HEK293 (cell line): ENCODE measurements around the gene KMO.

Experiments used
- CTCF ChIA-PET: fragments of 350-600 bp; formaldehyde crosslinking; extraction: SDS; loops from one replicate; lab custom pipeline; 2021; ENCODE audit warnings: antibody characterized with exemption; lab: Yijun Ruan, JAX
- POLR2A ChIA-PET: fragments of 300-600 bp; formaldehyde crosslinking; extraction: SDS; loops from one replicate; lab custom pipeline; 2020; ENCODE audit warnings: antibody characterized with exemption, inconsistent platforms; lab: Yijun Ruan, JAX
- H3K27ac ChIP-seq: fragments of 200-500 bp; sonication (Bioruptor generic); 2 replicates; pipeline ENCODE4 v1.5.1; 2014; ENCODE audit warnings: low read depth, low read length, control low read depth, inconsistent platforms; ENCODE audit errors: extremely low read depth
- H3K36me3 ChIP-seq, 2 experiments: fragments of 200-500 bp in 1 of 2; sonication (Bioruptor generic) in 1 of 2; 1 replicate in 1 of 2; 2 replicates in 1 of 2; pipeline ENCODE4 v1.5.1; 2014 to 2017; ENCODE audit warnings: inconsistent platforms in 2 of 2, low read length in 2 of 2; ENCODE audit not compliant: control insufficient read depth in 2 of 2, insufficient read depth in 1 of 2
- H3K4me1 ChIP-seq: fragments of 200-500 bp; sonication (Bioruptor generic); 2 replicates; pipeline ENCODE4 v1.5.1; 2014; ENCODE audit warnings: mild to moderate bottlenecking, low read length, inconsistent platforms; ENCODE audit not compliant: control insufficient read depth, insufficient read depth
- H3K4me3 ChIP-seq: 2 replicates; pipeline ENCODE4 v1.5.1; 2011; ENCODE audit warnings: low read depth, mild to moderate bottlenecking, control low read depth, low read length, moderate library complexity
- H3K9me3 ChIP-seq: fragments of 200-500 bp; sonication (Bioruptor generic); 2 replicates; pipeline ENCODE4 v1.5.1; 2014; ENCODE audit warnings: low read depth, low read length, inconsistent platforms; ENCODE audit not compliant: control insufficient read depth, insufficient read depth
- EGR2 ChIP-seq: fragments of 450-650 bp; formaldehyde crosslinking; IDR thresholded peaks from 2 replicates; pipeline ENCODE4 v1.5.1; 2016; ENCODE audit warnings: low read depth, missing biosample characterization, missing genetic modification characterization
- FEZF1 ChIP-seq: fragments of 450-650 bp; formaldehyde crosslinking; IDR thresholded peaks from 2 replicates; pipeline ENCODE4 v1.5.1; 2016; ENCODE audit warnings: missing biosample characterization, missing genetic modification characterization
- HOXC10 ChIP-seq: sonication (generic); formaldehyde crosslinking; IDR thresholded peaks from 2 replicates; pipeline ENCODE4 v1.8.1; 2023; ENCODE audit warnings: mild to moderate bottlenecking, missing genetic modification reagents
- KLF9 ChIP-seq: fragments of 450-650 bp; formaldehyde crosslinking; IDR thresholded peaks from 2 replicates; pipeline ENCODE4 v1.5.1; 2016; ENCODE audit warnings: missing biosample characterization, missing genetic modification characterization, low read depth
- OVOL3 ChIP-seq: fragments of 450-650 bp; formaldehyde crosslinking; IDR thresholded peaks from 2 replicates; pipeline ENCODE4 v1.5.1; 2016; ENCODE audit warnings: missing biosample characterization, missing genetic modification characterization
- SCRT2 ChIP-seq: fragments of 450-650 bp; formaldehyde crosslinking; IDR thresholded peaks from 2 replicates; pipeline ENCODE4 v1.5.1; 2016; ENCODE audit warnings: missing biosample characterization, missing genetic modification characterization
- TCF7L2 ChIP-seq: IDR thresholded peaks from 2 replicates; pipeline ENCODE4 v1.6.1; 2011; ENCODE audit warnings: low read depth, mild to moderate bottlenecking, inconsistent platforms, low read length, moderate library complexity, borderline replicate concordance
- ZEB2 ChIP-seq: fragments of 450-650 bp; formaldehyde crosslinking; IDR thresholded peaks from 2 replicates; pipeline ENCODE4 v1.5.1; 2016; ENCODE audit warnings: missing biosample characterization, missing genetic modification characterization
- ZFHX2 ChIP-seq: fragments of 450-650 bp; formaldehyde crosslinking; conservative IDR thresholded peaks from 2 replicates; pipeline ENCODE4 v1.5.1; 2016; ENCODE audit warnings: missing biosample characterization, missing genetic modification characterization
- ZNF121 ChIP-seq: fragments of 450-650 bp; formaldehyde crosslinking; IDR thresholded peaks from 2 replicates; pipeline ENCODE4 v1.5.1; 2016; ENCODE audit warnings: missing biosample characterization, missing genetic modification characterization
- ZNF138 ChIP-seq: fragments of 450-650 bp; formaldehyde crosslinking; IDR thresholded peaks from 2 replicates; pipeline ENCODE4 v1.5.1; 2016; ENCODE audit warnings: missing biosample characterization, missing genetic modification characterization, borderline replicate concordance
- ZNF140 ChIP-seq: fragments of 450-650 bp; formaldehyde crosslinking; IDR thresholded peaks from 2 replicates; pipeline ENCODE4 v1.5.1; 2016; ENCODE audit warnings: missing biosample characterization, missing genetic modification characterization
- ZNF221 ChIP-seq: fragments of 450-650 bp; formaldehyde crosslinking; IDR thresholded peaks from 2 replicates; pipeline ENCODE4 v1.5.1; 2017; ENCODE audit warnings: missing biosample characterization, missing genetic modification characterization, borderline replicate concordance
- ZNF341 ChIP-seq: fragments of 450-650 bp; formaldehyde crosslinking; IDR thresholded peaks from 2 replicates; pipeline ENCODE4; 2016; ENCODE audit warnings: low read depth, missing biosample characterization, missing genetic modification characterization
- ZNF473 ChIP-seq: fragments of 450-650 bp; formaldehyde crosslinking; IDR thresholded peaks from 2 replicates; pipeline ENCODE4 v1.5.1; 2017; ENCODE audit warnings: missing biosample characterization, missing genetic modification characterization
- ZNF624 ChIP-seq: fragments of 450-650 bp; formaldehyde crosslinking; IDR thresholded peaks from 2 replicates; pipeline ENCODE4 v1.5.1; 2017; ENCODE audit warnings: missing biosample characterization, missing genetic modification characterization
- ZNF658 ChIP-seq: fragments of 450-650 bp; formaldehyde crosslinking; IDR thresholded peaks from 2 replicates; pipeline ENCODE4; 2016; ENCODE audit warnings: missing biosample characterization, missing genetic modification characterization
- ZNF791 ChIP-seq: fragments of 450-650 bp; formaldehyde crosslinking; IDR thresholded peaks from 2 replicates; pipeline ENCODE4 v1.5.1; 2016; ENCODE audit warnings: missing biosample characterization, missing genetic modification characterization
- ZSCAN30 ChIP-seq: fragments of 450-650 bp; IDR thresholded peaks from 2 replicates; pipeline ENCODE4 v1.5.1; 2018; ENCODE audit warnings: missing biosample characterization, mild to moderate bottlenecking, missing genetic modification characterization, moderate library complexity
- ZXDB ChIP-seq: fragments of 450-650 bp; formaldehyde crosslinking; IDR thresholded peaks from 2 replicates; pipeline ENCODE4 v1.5.1; 2016; ENCODE audit warnings: missing biosample characterization, missing genetic modification characterization
- TF ChIP-seq, protein P1 (sequence below): fragments of 450-650 bp; formaldehyde crosslinking; IDR thresholded peaks from 2 replicates; pipeline ENCODE4 v1.5.1; 2016; ENCODE audit warnings: missing biosample characterization, missing genetic modification characterization
- TF ChIP-seq, protein P2 (sequence below): fragments of 450-650 bp; formaldehyde crosslinking; IDR thresholded peaks from 2 replicates; pipeline ENCODE4 v1.5.1; 2017; ENCODE audit warnings: missing biosample characterization, missing genetic modification characterization
- TF ChIP-seq, protein P3 (sequence below): fragments of 450-650 bp; formaldehyde crosslinking; IDR thresholded peaks from 2 replicates; pipeline ENCODE4 v1.5.1; 2016; ENCODE audit warnings: missing biosample characterization, missing genetic modification characterization
- TF ChIP-seq, protein P4 (sequence below): fragments of 450-650 bp; formaldehyde crosslinking; IDR thresholded peaks from 2 replicates; pipeline ENCODE4 v1.5.1; 2016; ENCODE audit warnings: missing biosample characterization, missing genetic modification characterization
- TF ChIP-seq, protein P5 (sequence below): fragments of 450-650 bp; formaldehyde crosslinking; IDR thresholded peaks from 2 replicates; pipeline ENCODE4 v1.5.1; 2016; ENCODE audit warnings: missing biosample characterization, missing genetic modification characterization, low read depth
- TF ChIP-seq, protein P6 (sequence below): fragments of 450-650 bp; formaldehyde crosslinking; IDR thresholded peaks from 2 replicates; pipeline ENCODE4 v1.5.1; 2017; ENCODE audit warnings: missing biosample characterization, missing genetic modification characterization

The KMO gene

DNA sequence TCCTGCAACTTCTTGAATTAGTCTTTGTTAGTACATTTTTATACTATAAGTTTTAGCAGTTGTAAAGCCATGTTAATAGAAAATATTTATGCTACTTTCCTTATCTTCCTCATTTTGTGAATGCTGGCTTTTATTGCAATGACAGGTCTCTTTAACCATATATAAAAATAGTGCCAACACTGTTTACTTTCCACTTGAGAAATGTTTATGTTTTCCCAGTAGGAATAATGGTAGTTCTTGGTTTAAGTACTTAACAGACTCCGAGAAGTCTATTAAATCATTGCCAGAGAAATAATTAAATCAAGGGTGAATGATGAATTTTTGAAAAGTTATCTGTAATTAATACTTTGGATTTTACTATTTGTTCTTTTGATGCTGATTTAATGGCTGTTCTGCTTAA lies 98.3 kb downstream of the KMO start (continued):
- TF ChIP-seq FEZF1 (tag by site-specific recombination) (peak; percentile 54; the same call in 1 of the 2 replicates), ZNF624 (tag by site-specific recombination) (no peak), ZNF341 (tag by site-specific recombination) (no peak)

DNA sequence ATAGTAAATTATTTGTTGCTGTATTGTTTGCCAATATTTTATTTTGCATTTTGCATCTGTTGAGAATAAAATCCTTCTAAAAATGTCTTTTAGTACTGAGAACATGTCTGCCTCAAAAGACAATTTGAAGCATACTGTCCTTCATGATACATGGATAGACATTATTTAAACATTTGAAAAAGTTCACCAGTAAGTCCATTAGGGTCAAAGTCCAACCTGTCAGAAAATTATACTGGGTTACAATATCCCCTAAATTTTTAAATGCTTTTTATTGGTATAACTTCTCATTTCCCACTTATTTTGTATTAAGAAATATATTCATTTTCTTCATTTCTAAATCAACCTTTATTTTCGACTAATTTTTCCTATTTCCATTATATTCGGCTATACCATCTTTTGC lies 98.7 kb downstream of the KMO start:
- H3K27ac ChIP-seq, result no peak overlapping the region
- CTCF ChIA-PET, result no interaction called here

DNA sequence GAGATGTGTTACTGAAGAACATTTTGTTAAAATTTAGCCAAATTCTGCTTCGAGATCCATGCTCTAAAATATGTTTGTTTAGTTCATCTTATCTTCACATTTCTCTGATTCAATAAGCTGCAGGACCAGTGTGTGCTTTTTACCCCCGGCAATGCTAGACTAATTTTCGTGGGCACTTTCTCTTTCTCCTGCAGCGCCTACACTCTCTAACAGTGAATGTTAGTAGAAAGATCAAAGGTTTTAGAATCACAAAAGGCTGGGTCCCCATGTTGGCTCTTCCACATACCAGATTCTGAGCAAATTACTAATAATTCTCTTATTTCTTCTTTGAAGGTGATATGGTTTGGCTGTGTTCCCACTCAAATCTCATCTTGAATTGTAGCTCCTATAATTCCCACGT lies 99.5 kb downstream of the KMO start:
- H3K4me1 ChIP-seq, result peaks cover 15% of the 10 kb centered on the region
- H3K27ac ChIP-seq, result no peak overlapping the region
- CTCF ChIA-PET, result interaction anchor here (1.7 kb wide), 1 partner anchor 16 kb away, joined by 7 read pairs; no protein-coding TSS in a partner anchor
- no peaks in the 10 kb centered on the region for H3K9me3 ChIP-seq
- POLR2A ChIA-PET, result interaction anchor here (0.6 kb wide), 1 partner anchor 73 kb away, joined by 3 read pairs; no protein-coding TSS in a partner anchor
- H3K36me3 ChIP-seq, result peaks cover 0 to 19% of the 10 kb centered on the region in 2 experiments; a peak in 1 of 3 replicates
- no peak overlapping the region for H3K4me3 ChIP-seq
- TF ChIP-seq ZXDB (tag by site-specific recombination) (no peak), TCF7L2 (peak; percentile 58; the same call in 1 of the 2 replicates), ZNF221 (tag by site-specific recombination) (no peak), ZNF121 (no peak), ZNF473 (tag by site-specific recombination) (no peak), ZFHX2 (tag by site-specific recombination) (no peak; the same call in 1 of the 2 replicates), SCRT2 (tag by site-specific recombination) (no peak), ZSCAN30 (no peak), ZNF791 (tag by site-specific recombination) (no peak), KLF9 (no peak), ZNF138 (tag by site-specific recombination) (no peak), HOXC10 (CRISPR knock-in tag) (no peak), ZNF658 (tag by site-specific recombination) (no peak), EGR2 (tag by site-specific recombination) (peak; percentile 62)
- TF ChIP-seq, protein P1, sequence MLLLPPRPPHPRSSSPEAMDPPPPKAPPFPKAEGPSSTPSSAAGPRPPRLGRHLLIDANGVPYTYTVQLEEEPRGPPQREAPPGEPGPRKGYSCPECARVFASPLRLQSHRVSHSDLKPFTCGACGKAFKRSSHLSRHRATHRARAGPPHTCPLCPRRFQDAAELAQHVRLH (tag by site-specific recombination), result no peak
- TF ChIP-seq, protein P2, sequence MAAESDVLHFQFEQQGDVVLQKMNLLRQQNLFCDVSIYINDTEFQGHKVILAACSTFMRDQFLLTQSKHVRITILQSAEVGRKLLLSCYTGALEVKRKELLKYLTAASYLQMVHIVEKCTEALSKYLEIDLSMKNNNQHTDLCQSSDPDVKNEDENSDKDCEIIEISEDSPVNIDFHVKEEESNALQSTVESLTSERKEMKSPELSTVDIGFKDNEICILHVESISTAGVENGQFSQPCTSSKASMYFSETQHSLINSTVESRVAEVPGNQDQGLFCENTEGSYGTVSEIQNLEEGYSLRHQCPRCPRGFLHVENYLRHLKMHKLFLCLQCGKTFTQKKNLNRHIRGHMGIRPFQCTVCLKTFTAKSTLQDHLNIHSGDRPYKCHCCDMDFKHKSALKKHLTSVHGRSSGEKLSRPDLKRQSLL, result no peak
- TF ChIP-seq, protein P3, sequence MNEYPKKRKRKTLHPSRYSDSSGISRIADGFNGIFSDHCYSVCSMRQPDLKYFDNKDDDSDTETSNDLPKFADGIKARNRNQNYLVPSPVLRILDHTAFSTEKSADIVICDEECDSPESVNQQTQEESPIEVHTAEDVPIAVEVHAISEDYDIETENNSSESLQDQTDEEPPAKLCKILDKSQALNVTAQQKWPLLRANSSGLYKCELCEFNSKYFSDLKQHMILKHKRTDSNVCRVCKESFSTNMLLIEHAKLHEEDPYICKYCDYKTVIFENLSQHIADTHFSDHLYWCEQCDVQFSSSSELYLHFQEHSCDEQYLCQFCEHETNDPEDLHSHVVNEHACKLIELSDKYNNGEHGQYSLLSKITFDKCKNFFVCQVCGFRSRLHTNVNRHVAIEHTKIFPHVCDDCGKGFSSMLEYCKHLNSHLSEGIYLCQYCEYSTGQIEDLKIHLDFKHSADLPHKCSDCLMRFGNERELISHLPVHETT (tag by site-specific recombination), result no peak
- TF ChIP-seq, protein P4, sequence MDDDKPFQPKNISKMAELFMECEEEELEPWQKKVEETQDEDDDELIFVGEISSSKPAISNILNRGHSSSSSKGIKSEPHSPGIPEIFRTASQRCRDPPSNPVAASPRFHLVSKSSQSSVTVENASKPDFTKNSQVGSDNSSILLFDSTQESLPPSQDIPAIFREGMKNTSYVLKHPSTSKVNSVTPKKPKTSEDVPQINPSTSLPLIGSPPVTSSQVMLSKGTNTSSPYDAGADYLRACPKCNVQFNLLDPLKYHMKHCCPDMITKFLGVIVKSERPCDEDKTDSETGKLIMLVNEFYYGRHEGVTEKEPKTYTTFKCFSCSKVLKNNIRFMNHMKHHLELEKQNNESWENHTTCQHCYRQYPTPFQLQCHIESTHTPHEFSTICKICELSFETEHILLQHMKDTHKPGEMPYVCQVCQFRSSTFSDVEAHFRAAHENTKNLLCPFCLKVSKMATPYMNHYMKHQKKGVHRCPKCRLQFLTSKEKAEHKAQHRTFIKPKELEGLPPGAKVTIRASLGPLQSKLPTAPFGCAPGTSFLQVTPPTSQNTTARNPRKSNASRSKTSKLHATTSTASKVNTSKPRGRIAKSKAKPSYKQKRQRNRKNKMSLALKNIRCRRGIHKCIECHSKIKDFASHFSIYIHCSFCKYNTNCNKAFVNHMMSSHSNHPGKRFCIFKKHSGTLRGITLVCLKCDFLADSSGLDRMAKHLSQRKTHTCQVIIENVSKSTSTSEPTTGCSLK, result no peak
- TF ChIP-seq, protein P5, sequence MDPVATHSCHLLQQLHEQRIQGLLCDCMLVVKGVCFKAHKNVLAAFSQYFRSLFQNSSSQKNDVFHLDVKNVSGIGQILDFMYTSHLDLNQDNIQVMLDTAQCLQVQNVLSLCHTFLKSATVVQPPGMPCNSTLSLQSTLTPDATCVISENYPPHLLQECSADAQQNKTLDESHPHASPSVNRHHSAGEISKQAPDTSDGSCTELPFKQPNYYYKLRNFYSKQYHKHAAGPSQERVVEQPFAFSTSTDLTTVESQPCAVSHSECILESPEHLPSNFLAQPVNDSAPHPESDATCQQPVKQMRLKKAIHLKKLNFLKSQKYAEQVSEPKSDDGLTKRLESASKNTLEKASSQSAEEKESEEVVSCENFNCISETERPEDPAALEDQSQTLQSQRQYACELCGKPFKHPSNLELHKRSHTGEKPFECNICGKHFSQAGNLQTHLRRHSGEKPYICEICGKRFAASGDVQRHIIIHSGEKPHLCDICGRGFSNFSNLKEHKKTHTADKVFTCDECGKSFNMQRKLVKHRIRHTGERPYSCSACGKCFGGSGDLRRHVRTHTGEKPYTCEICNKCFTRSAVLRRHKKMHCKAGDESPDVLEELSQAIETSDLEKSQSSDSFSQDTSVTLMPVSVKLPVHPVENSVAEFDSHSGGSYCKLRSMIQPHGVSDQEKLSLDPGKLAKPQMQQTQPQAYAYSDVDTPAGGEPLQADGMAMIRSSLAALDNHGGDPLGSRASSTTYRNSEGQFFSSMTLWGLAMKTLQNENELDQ (tag by site-specific recombination), result no peak

More for the DNA sequence above, 98.7 kb downstream of the KMO start:
- POLR2A ChIA-PET, result no interaction called here
- Histone ChIP-seq H3K4me1 (peaks cover 15% of the 10 kb centered on the region), H3K4me3 (no peak overlapping the region), H3K9me3 (no peaks in the 10 kb centered on the region), H3K36me3 (peaks cover 0 to 16% of the 10 kb centered on the region in 2 experiments; a peak in 1 of 3 replicates)
- TF ChIP-seq ZNF140 (tag by site-specific recombination), result no peak
- no peak for TF ChIP-seq ZFHX2 (tag by site-specific recombination)
- TF ChIP-seq, protein P1 (tag by site-specific recombination), result no peak
- TF ChIP-seq ZEB2, result no peak
- no peak for TF ChIP-seq OVOL3 (tag by site-specific recombination)
- TF ChIP-seq, protein P6, sequence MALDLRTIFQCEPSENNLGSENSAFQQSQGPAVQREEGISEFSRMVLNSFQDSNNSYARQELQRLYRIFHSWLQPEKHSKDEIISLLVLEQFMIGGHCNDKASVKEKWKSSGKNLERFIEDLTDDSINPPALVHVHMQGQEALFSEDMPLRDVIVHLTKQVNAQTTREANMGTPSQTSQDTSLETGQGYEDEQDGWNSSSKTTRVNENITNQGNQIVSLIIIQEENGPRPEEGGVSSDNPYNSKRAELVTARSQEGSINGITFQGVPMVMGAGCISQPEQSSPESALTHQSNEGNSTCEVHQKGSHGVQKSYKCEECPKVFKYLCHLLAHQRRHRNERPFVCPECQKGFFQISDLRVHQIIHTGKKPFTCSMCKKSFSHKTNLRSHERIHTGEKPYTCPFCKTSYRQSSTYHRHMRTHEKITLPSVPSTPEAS, result no peak
